ENCODE measurements around the gene LYST.

DNA sequence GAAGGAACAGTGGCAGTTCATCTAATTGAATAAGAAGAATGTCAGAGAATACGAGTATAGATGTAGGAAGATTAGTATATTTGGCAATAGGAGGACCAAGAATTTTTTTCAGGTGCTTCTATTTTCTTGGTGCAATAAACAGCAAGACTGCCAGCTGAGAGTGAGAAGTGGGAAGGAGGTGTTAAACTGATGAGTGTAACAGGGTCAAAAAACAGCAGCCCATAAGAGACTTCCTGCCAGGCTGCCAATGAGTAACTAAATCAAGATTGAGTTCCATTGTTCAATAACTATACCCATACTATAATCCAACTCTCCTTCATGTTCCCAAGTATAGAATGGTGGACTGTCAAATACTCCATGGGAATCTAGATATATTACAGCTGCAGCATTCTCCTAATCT, 28.7 kb downstream of the LYST start:
- TF ChIP-seq POLR2A (IDR thresholded peaks at IDR 0.05; ENCODE audit: low read depth, low read length), result no peak
- TF ChIP-seq, protein P1, sequence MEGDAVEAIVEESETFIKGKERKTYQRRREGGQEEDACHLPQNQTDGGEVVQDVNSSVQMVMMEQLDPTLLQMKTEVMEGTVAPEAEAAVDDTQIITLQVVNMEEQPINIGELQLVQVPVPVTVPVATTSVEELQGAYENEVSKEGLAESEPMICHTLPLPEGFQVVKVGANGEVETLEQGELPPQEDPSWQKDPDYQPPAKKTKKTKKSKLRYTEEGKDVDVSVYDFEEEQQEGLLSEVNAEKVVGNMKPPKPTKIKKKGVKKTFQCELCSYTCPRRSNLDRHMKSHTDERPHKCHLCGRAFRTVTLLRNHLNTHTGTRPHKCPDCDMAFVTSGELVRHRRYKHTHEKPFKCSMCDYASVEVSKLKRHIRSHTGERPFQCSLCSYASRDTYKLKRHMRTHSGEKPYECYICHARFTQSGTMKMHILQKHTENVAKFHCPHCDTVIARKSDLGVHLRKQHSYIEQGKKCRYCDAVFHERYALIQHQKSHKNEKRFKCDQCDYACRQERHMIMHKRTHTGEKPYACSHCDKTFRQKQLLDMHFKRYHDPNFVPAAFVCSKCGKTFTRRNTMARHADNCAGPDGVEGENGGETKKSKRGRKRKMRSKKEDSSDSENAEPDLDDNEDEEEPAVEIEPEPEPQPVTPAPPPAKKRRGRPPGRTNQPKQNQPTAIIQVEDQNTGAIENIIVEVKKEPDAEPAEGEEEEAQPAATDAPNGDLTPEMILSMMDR (IDR thresholded peaks at IDR 0.05; ENCODE audit: extremely low read depth in 1 of 2, insufficient read depth in 1 of 2, low read depth in 1 of 2, low read length in 2 of 2), result no peak
- TF ChIP-seq, protein P2, sequence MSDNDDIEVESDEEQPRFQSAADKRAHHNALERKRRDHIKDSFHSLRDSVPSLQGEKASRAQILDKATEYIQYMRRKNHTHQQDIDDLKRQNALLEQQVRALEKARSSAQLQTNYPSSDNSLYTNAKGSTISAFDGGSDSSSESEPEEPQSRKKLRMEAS (IDR thresholded peaks at IDR 0.05; ENCODE audit: insufficient read depth, insufficient read length), result no peak
- TF ChIP-seq MYC (IDR thresholded peaks at IDR 0.05; ENCODE audit: low read depth, low read length), result no peak
- no peak for TF ChIP-seq POLR2AphosphoS5 (IDR thresholded peaks at IDR 0.05; ENCODE audit: insufficient read depth, low read depth, low read length)
- no peak for TF ChIP-seq EZH2 (IDR thresholded peaks at IDR 0.05; ENCODE audit: borderline replicate concordance, low read depth, low read length, severe bottlenecking)
- no peak for TF ChIP-seq FOS (IDR thresholded peaks at IDR 0.05; ENCODE audit: borderline replicate concordance, insufficient read depth, low read length)
